ENCODE results near the gene HOXA5.

The HOXA5 gene

GRCh38 chr7:27091941-27092818 is 51.3 kb downstream of the HOXA5 start:
- no peak for DNase-seq

GRCh38 chr7:27091105-27091504 is 52.4 kb downstream of the HOXA5 start:
- no peak for DNase-seq

Data from NCI-H146 (cell line).